ENCODE data around the gene PPP1R9B.

- TF ChIP-seq CTCF (conservative IDR thresholded peaks at IDR 0.05): no peak
- no peak for TF ChIP-seq ZFX (IDR thresholded peaks at IDR 0.05)
These were observed 33.6 kb upstream of the PPP1R9B start for GRCh38 chr17:50184064-50184463.

All from C4-2B (cell line).